HL-60 (cell line): Measurements from ENCODE around the gene DSCAML1.

Source experiments
- DNase-seq, 2 experiments: peaks; one replicate each; pipeline ENCODE4 v3.0.0-alpha.2; 2010 to 2020; ENCODE audit warnings: low read depth in 1 of 2, low spot score in 1 of 2
- H3K27ac ChIP-seq: fragments of 250-450 bp; sonication (Bioruptor Pico); replicated peaks from 2 replicates; pipeline ENCODE4 v1.5.1; 2020; ENCODE audit warnings: mild to moderate bottlenecking, moderate library complexity
- H3K27me3 ChIP-seq: fragments of 250-450 bp; sonication (Bioruptor Pico); 2 replicates; pipeline ENCODE4 v1.5.1; 2021; ENCODE audit warnings: mild to moderate bottlenecking, moderate library complexity; ENCODE audit not compliant: insufficient read depth, poor library complexity, severe bottlenecking
- H3K4me3 ChIP-seq: replicated peaks from 2 replicates; pipeline ENCODE4 v1.5.1; 2011; ENCODE audit warnings: mild to moderate bottlenecking, control low read depth, low read length; ENCODE audit not compliant: insufficient read depth
- CTCF ChIP-seq: IDR thresholded peaks from one replicate; pipeline ENCODE4 v1.5.1; 2011; ENCODE audit warnings: low read length, control low read depth, inconsistent platforms; ENCODE audit not compliant: insufficient read depth
- GABPA ChIP-seq: IDR thresholded peaks from 2 replicates; pipeline ENCODE4 v1.6.1; 2012; ENCODE audit warnings: low read depth
- POLR2AphosphoS5 ChIP-seq: IDR thresholded peaks from 2 replicates; pipeline ENCODE4 v1.6.1; 2012; ENCODE audit warnings: low read depth
- REST ChIP-seq: IDR thresholded peaks from 2 replicates; pipeline ENCODE4 v1.6.1; 2012; ENCODE audit warnings: low read depth; ENCODE audit not compliant: insufficient replicate concordance
- SPI1 ChIP-seq: IDR thresholded peaks from 2 replicates; pipeline ENCODE4 v1.6.1; 2012; ENCODE audit warnings: low read depth, mild to moderate bottlenecking, borderline replicate concordance

DSCAML1 gene

GRCh38 chr11:117723277-117724024 is 73.6 kb downstream of the DSCAML1 start:
- H3K27me3 ChIP-seq: peaks cover 5% of the 10 kb centered on the region
- H3K4me3 ChIP-seq: no peak overlapping the region
- TF ChIP-seq GABPA: no peak
- no peak for TF ChIP-seq REST
- TF ChIP-seq SPI1: no peak
- TF ChIP-seq CTCF: no peak
- no peak for TF ChIP-seq POLR2AphosphoS5
- DNase-seq: no peak
- no peak overlapping the region for H3K27ac ChIP-seq

- Histone ChIP-seq H3K27me3 (peaks cover 3% of the 10 kb centered on the region), H3K4me3 (no peak overlapping the region), H3K27ac (no peak overlapping the region)
- no peak for TF ChIP-seq POLR2AphosphoS5
- TF ChIP-seq REST: no peak
- no peak for TF ChIP-seq SPI1
- DNase-seq: no peak
These were observed 74.9 kb downstream of the DSCAML1 start for GRCh38 chr11:117722082-117722481.

GRCh38 chr11:117720061-117720511 is 76.9 kb downstream of the DSCAML1 start:
- TF ChIP-seq SPI1 (no peak), POLR2AphosphoS5 (no peak), GABPA (no peak), REST (no peak), CTCF (no peak)
- Histone ChIP-seq H3K27ac (no peak overlapping the region), H3K27me3 (peaks cover 3% of the 10 kb centered on the region), H3K4me3 (no peak overlapping the region)
- DNase-seq: no peak
